Fibroblast of lung (primary cell): ENCODE results near the gene GBA3.

Experiments
- EZH2 ChIP-seq: IDR thresholded peaks from 2 replicates; pipeline ENCODE4 v1.5.1; 2012; ENCODE audit warnings: low read length, control low read depth, mild to moderate bottlenecking; ENCODE audit errors: missing control alignments
- TF ChIP-seq, protein P1 (sequence below), 2 donors: IDR thresholded peaks in 1 of 2; conservative IDR thresholded peaks in 1 of 2; 1 replicate in 1 of 2; 2 replicates in 1 of 2; pipeline ENCODE4 v1.5.1; 2011 to 2012; ENCODE audit warnings: low read length in 2 of 2, control low read depth in 1 of 2, inconsistent platforms in 1 of 2, low read depth in 1 of 2, mild to moderate bottlenecking in 1 of 2

DNA sequence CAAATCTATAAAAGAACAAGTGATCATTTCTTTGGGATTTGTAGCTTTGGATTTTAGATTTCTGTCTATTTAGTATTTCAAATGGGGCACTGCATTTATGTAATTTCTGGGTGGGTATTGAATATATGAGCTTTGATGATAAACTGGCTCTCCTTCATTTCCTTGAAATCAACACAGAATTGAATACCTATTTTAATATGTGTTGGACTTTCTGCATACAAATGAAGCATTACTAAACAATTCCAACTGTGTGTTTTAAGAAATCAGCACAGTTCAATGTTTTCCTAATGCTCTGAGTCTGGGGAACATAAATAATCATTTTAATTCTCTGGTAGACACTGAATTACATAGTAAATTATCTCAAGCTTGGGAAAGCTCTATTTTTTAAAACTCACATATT is 42.0 kb upstream of the GBA3 start:
- TF ChIP-seq, protein P1, sequence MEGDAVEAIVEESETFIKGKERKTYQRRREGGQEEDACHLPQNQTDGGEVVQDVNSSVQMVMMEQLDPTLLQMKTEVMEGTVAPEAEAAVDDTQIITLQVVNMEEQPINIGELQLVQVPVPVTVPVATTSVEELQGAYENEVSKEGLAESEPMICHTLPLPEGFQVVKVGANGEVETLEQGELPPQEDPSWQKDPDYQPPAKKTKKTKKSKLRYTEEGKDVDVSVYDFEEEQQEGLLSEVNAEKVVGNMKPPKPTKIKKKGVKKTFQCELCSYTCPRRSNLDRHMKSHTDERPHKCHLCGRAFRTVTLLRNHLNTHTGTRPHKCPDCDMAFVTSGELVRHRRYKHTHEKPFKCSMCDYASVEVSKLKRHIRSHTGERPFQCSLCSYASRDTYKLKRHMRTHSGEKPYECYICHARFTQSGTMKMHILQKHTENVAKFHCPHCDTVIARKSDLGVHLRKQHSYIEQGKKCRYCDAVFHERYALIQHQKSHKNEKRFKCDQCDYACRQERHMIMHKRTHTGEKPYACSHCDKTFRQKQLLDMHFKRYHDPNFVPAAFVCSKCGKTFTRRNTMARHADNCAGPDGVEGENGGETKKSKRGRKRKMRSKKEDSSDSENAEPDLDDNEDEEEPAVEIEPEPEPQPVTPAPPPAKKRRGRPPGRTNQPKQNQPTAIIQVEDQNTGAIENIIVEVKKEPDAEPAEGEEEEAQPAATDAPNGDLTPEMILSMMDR (conservative IDR thresholded peaks at IDR 0.05 in 1 of 2, IDR thresholded peaks at IDR 0.05 in 1 of 2; ENCODE audit: low read depth in 1 of 2, low read length in 2 of 2) = no peak
- no peak for TF ChIP-seq EZH2
